ENCODE measurements around the gene PMM2. TPM values are rescaled to one million over a fixed set of nuclear protein-coding genes. Genes with fewer than 3 reads are reported as not detected.

The PMM2 gene
- total and polyA plus RNA-seq, 9 of the 15 experiments (the other 6 are each of a cell fraction or from before 2014, with no cell fraction given) = 5.6 to 42.7 (median 25.9) TPM

- POLR2A ChIA-PET = no interaction called here
- TF ChIP-seq FOXO4 (CRISPR knock-in tag; IDR thresholded peaks at IDR 0.05) (no peak), ARHGAP35 (IDR thresholded peaks at IDR 0.05; ENCODE audit: partially characterized antibody) (no peak), EP300 (IDR thresholded peaks at IDR 0.05; ENCODE audit: low read length) (no peak), MYNN (IDR thresholded peaks at IDR 0.05) (no peak), MYNN (CRISPR knock-in tag; IDR thresholded peaks at IDR 0.05) (no peak), NFIC (IDR thresholded peaks at IDR 0.05) (no peak), VEZF1 (CRISPR knock-in tag; IDR thresholded peaks at IDR 0.05) (no peak), ZNF263 (CRISPR knock-in tag; IDR thresholded peaks at IDR 0.05; ENCODE audit: borderline replicate concordance) (no peak), ZKSCAN3 (CRISPR knock-in tag; IDR thresholded peaks at IDR 0.05) (no peak), KAT2B (IDR thresholded peaks at IDR 0.05; ENCODE audit: low read depth, low read length) (no peak), BRF2 (IDR thresholded peaks at IDR 0.05; ENCODE audit: borderline replicate concordance, insufficient read depth, insufficient read length) (no peak), FOS (IDR thresholded peaks at IDR 0.05; ENCODE audit: extremely low read depth, insufficient read length) (no peak), SIX5 (IDR thresholded peaks at IDR 0.05; ENCODE audit: borderline replicate concordance in 1 of 2, insufficient read depth in 1 of 2, low read depth in 1 of 2, low read length in 2 of 2) (no peak), ZBTB33 (CRISPR knock-in tag; IDR thresholded peaks at IDR 0.05) (no peak), ELK3 (CRISPR knock-in tag; IDR thresholded peaks at IDR 0.05) (no peak), SMARCB1 (IDR thresholded peaks at IDR 0.05; ENCODE audit: insufficient read length, low read depth) (no peak), KDM5B (IDR thresholded peaks at IDR 0.05; ENCODE audit: insufficient replicate concordance, low read depth, low read length) (no peak)
These were observed 15.8 kb upstream of the PMM2 start for GRCh38 chr16:8781797-8782196.

More at GRCh38 chr16:8781797-8782196, 15.8 kb upstream of the PMM2 start:
- Histone ChIP-seq H3K4me3 (no peak overlapping the region), H3K36me3 (ENCODE audit: control insufficient read depth, insufficient read depth, low read length) (no peaks in the 10 kb centered on the region), H2AFZ (ENCODE audit: low read depth, low read length) (no peak overlapping the region), H3K9ac (ENCODE audit: insufficient read depth in 1 of 2, low read depth in 2 of 2, low read length in 2 of 2) (no peak overlapping the region), H3K27ac (ENCODE audit: extremely low read depth, low read depth, low read length) (no peak overlapping the region), H3K79me2 (ENCODE audit: control insufficient read depth, insufficient read depth, low read length) (no peaks in the 10 kb centered on the region), H4K20me1 (replicated peaks; ENCODE audit: control insufficient read depth, insufficient read depth, low read length) (no peaks in the 10 kb centered on the region), H3K4me2 (ENCODE audit: insufficient read depth, low read length) (no peak overlapping the region), H3K9me1 (ENCODE audit: control insufficient read depth, insufficient read depth, low read length) (peaks cover 2% of the 10 kb centered on the region), H3K4me1 (replicated peaks in 1 of 2; ENCODE audit: control insufficient read depth in 2 of 2, insufficient read depth in 2 of 2, low read length in 2 of 2) (no peaks in the 10 kb centered on the region; a peak in 1 of 5 replicates), H3K27me3 (ENCODE audit: control insufficient read depth in 2 of 2, insufficient read depth in 2 of 2, low read length in 2 of 2) (peaks cover 47 to 73% of the 10 kb centered on the region in 2 experiments; a peak in 4 of 5 replicates), H3K9me3 (replicated peaks; ENCODE audit: control insufficient read depth, insufficient read depth, low read depth, low read length) (no peaks in the 10 kb centered on the region)
- in situ Hi-C loops (cut with MboI) = no loop called here
- FAIRE-seq (no peak), ATAC-seq (no peak), DNase-seq (ENCODE audit: extremely low read depth in 1 of 4, low spot score in 3 of 4) (no peak)
- CTCF ChIA-PET (ENCODE audit: low intra/inter-chr PET ratio) = no interaction called here
- whole genome bisulfite sequencing (ENCODE audit: insufficient coverage, low coverage, missing lambda C conversion rate) = 1% methylated on average over 8 of the region's 8 CpGs
- intact Hi-C loops (cut with micrococcal nuclease) = no loop called here
- no TSS peak for BruUV-seq (replicated peaks)

Data from K562 (cell line).